NCI-H1105 (cell line): ENCODE data around the gene DISC1.
"Not testable (repeated sequence)": the region's sequence is repeated elsewhere in the genome, so short reads cannot be mapped to it uniquely, and the experiment has no call there.

ENCODE experiments used
- DNase-seq: peaks from one replicate; lab custom pipeline; 2025; lab: John Stamatoyannopoulos, UW

DISC1 gene

DNA sequence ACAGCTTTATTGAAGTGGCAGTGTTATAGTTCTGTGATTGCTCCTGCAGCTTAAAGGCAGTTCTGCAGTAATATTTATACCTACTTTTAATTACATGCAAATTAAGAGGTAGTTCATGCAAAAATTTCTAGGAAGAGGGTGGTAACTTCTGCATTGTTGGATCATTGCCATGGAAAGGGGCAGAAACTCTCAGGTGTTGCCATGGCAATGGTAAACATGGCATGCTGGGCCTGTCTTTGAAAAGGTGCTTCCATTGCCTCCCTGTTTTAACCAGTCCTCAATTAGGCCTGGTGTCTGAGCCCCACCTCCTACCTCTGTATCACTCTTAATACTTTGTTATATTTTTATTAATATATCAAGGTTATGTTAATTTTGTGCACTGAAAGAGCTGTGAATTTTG lies 104.7 kb downstream of the DISC1 start:
- no peak for DNase-seq

DNA sequence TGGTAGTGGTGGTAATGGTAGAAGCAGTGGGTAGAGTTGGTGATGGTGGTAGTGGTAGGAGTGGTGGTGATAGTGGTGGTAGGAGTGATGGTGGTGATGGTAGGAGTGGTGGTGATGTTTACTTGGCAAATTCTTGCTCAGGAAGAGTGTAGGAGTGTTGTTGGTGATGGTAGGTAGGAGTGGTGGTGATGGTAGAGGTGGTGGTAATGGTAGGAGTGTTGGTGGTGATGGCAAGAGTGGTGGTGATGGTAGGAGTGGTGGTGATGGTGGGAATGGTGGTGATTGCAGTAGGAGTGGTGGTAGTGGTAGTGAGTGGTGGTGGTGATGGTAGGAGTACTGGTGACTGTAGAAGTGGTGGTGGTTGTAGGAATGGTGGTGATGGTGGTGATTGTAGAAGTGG lies 106.5 kb downstream of the DISC1 start:
- no peak for DNase-seq

DNA sequence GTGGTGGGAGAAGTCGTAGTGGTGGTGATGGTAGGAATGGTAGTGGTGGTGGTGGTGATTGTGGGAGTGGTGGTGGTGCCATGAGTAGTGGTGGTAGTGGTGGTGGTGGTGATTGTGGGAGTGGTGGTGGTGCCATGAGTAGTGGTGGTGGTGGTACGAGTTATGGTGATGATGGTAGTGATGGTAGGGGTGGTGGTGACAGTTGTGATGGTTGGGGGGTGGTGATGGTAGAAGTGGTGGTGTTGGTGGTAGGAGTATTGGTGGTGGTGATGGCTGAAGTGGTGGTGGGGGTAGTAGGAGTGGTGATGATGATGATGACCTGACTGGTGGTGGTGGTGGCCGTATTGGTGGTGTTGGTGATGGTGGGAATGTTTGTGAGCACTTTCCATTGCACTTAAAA lies 107.1 kb downstream of the DISC1 start:
- no peak for DNase-seq

DNA sequence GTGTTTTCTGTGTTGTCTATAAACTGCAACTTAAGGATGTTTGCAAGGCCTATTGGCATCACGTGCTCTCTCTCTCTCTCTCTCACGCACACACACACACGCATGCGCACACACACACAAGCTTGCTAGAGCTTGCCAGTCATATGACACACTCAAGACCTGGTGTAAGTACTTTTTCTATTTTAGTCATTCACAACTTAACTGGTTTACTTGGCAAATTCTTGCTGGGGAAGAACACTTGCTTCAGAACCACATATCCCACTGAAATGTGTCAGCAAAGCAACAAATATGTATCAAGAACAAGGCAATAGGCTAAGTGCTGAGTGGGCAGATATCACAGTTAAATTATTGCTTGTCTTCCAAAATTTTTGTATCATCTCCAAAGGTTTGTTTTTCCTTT lies 107.8 kb downstream of the DISC1 start:
- no peak for DNase-seq

DNA sequence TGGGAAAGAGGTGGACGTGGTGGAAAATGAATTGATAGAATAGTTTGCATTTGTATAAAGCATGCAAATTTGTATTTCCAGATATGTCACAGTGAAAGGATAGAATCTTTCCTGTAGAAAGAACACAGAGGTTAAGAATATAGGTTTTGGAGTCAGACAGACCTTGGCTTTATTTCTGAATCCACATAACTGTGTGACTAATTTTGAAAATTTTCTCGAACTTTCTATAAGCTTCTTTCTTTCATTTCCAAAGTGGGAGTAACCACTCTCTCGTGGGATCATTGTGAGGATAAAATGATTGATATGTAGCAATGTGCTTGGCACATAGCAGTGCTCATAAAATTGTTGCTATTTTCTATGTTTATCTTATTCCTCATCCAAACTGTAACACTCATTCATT lies 108.8 kb downstream of the DISC1 start:
- no peak for DNase-seq

DNA sequence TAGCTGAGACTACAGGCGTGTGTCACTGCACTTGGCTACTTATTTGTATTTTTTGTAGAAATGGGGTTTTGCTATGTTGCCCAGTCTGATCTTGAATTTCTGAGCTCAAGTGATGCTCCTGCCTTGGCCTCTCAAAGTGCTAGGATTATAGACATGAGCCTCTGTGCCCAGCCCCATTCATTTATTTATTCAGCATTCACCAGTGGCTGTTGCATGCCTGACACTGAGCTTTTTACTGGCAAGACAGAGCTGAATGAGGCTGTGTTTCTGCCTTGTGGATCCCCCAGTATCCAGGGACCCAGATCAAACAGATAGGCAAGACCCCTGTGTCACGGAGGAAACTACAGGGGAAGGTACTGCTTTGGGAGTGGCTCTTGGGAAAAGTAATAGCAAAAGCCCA lies 109.4 kb downstream of the DISC1 start:
- no peak for DNase-seq

DNA sequence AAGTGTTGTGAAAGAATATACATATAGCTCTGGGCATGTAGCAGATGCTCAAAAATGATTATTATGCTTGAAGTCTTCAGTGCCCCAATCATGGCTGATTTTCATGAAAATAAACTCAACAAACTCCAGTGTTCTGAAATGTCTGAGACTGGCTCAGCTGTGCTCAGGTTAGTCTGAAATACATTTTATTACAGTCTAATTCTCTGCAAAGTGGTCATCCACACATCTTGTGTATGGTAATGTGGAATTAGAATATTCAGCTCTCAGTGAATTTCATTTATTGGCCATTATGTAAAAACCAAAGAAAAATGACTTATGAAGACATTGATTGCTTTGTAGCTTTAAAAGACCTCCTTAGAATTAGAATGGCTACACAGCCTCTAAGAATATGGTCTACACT lies 109.9 kb downstream of the DISC1 start:
- DNase-seq: no peak

DNA sequence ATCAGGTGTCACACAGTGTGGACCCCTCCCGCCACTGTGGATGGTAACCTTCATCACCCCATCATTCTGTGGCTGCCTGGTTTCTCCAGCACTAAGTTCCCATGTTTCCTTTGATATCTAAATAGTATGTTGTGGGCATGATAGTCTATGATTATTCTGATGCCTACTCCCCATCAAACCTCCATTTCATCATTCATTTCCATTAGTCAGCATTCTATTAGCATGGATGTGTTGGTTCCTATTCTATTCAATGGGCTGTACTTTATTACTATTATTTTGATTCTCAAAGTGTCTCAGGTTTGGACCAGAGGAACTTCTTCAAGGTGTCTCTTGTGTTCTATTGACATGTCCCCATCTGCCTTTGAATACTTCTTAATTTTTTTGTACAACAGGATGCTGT lies 112.0 kb downstream of the DISC1 start:
- no peak for DNase-seq

DNA sequence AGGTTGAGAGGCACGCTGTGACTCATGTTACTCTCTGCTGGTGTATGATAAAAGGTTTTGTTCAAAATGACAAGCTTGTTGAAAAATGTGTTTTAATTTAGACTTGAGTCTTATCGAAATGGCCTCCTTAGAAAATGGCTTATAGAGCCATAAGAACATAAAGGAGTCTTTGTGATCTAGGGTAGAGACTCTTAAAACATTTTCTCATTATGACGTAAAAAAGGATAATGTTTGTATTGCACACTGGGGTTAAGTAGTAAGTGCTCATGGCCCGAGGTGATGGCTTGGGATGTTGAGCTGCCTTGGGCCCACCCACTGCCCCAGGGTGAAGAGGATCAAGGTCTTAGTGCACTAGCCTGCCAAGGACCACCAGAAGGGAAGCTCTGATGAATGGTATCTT lies 117.4 kb downstream of the DISC1 start:
- DNase-seq: no peak

DNA sequence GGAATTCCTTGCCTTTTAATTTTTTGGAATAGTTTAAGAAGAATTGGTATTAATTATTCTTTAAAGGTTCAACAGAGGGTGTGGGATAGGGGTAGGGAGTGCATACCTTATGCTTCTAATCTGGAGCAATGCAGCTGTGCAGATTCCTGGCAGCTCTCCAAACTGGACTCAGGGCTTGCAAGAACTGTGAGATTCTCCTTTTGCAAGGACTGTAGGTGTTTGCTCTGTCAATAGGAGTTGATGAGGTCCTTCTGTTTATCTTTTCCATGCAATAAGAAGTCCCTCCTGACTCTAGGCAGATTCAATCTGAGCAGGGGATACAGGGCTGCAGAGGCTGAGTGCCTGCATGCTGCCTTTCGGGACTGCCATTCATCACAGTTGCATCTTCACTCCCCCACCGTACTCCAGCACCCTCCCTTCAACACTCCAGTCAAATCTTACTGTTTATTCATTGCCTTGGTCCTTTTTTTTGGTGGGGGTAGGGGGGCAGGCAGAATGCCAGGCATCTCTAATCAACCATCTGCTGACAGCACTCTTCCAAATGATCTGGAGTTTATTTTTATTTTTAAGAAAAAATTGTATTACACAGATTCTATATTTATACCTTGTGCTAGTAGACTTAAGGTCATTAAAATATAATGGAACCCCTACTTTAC lies 122.3 kb downstream of the DISC1 start:
- DNase-seq: no peak

DNA sequence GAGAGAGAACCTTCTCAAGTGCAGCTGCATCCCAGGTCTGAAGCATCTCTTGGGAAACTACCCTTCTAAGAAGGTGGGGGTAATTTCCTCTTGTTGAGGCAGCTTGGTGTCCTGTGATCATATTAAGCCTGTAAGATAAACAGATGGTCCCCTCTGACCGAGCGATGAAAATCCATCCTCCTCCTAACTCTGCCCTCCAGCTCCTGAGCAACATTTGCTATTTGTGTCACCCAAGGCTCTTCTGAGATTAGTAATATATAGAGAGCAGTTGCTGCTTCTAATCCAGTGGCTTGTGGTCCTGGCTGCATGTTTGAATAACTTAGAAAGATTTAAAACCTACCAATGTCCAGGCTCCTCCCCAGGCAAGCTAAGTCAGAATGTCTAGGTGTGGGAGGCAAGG lies 123.7 kb downstream of the DISC1 start:
- DNase-seq: no peak

DNA sequence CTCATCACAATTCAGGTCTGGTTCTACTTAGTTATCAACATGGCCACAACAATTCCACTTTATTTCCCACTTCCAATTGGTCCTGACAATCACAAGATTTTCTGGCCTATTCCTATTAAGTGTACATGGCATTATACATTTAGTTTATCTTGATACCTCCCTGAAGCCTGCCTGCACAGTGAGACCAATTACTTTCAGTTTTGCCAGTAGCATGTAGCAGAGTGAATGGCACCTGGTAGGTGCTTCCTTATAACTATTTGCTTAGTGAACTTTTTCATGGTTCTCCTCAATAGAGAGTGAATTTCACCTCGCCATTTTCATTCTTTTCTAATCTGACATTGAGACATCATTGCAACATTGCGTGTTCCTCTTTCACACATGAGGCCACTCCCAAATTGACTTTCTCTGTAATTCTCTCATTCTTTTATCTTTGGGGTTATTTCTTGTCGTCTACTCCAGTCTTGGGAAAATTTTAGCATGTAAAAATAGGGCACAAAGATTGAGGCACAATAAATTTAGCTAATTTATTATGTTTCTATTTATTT lies 124.3 kb downstream of the DISC1 start:
- no peak for DNase-seq

DNA sequence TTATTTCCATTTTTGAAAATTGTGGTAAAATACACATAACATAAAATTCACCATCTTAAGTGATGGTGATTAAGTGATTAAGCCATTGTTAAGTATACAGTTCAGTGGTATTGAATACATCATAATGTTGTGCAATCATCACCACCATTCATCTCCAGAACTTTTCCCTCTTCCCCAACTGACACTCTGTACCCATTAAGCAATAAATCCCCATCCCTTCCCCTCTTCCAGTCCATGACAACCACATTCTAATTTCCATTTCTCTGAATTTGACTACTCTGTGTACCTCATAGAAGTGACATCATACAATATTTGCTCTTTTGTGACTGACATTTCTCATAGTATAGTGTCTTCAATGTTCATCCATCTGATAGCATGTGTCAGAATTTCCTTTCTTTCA lies 124.8 kb downstream of the DISC1 start:
- DNase-seq: no peak

DNA sequence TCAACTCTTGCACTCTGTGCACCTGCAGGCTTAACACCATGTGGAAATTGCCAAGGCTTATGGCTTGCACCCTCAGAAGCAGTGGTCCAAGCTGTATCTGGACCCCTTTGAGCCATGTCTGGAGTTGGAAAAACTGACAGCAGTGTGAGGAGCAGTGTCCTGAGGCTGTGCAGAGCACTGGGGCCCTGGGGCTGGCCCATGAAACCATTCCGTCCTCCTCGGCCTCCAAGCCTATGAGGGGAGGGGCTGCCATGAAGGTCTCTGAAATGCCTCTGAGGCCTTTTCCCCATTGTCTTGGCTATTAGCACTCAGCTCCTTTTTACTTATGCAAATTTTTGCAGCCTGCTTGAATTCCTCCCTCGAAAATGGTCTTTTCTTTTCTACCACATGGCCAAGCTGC lies 126.7 kb downstream of the DISC1 start:
- DNase-seq: no peak

DNA sequence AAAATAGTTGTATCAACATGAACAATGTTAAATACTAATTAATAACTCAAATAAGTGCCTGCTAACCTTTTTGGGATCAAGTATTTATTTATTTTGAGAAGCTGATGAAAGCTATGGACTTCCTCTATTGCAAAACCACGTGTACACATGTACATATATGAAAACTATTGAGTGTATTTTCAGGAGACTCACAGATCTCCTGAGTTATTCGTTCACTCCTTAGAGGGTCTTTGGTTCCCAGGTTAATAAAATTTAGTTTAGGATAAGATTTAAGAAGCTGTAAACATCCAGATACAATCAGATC lies 130.5 kb downstream of the DISC1 start:
- no peak for DNase-seq

DNA sequence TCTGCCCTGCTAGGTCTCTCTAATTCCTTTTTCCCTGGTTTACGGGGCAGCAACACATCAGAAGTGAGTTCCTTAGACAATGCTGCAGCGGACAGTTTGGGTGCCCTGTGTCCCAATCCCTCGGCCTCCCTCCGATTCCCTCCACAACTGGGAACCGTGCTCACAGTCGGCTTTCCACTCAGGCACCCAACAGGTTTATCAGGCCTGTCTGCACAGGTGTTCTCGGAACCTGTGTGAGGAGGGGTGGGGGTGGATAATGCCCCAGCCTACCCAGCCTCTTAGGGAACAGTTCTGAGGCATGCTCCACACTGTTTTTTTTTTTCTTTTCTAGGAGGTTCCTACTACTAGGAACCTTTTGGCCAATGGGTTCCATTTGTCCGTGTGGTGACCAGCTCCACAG lies 131.2 kb downstream of the DISC1 start:
- DNase-seq: no peak

DNA sequence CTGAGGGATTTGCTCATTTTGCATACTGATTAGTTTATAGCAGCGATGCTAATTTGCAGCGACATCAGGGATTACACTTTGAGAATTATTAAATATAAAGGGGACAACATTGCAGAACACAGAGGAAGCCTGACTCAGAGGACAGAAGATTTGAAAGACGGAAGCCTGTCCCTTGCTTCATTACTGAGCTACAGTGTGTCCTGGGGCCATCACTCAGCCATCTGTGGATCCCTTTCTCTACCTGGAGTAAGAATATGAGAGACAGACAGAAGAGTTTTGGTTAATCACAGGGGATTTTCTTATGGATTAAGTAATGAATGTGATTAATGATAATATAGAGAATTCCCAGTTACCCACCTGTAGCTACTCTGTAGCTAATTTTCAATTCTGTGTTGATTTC lies 134.7 kb downstream of the DISC1 start:
- DNase-seq: no peak

DNA sequence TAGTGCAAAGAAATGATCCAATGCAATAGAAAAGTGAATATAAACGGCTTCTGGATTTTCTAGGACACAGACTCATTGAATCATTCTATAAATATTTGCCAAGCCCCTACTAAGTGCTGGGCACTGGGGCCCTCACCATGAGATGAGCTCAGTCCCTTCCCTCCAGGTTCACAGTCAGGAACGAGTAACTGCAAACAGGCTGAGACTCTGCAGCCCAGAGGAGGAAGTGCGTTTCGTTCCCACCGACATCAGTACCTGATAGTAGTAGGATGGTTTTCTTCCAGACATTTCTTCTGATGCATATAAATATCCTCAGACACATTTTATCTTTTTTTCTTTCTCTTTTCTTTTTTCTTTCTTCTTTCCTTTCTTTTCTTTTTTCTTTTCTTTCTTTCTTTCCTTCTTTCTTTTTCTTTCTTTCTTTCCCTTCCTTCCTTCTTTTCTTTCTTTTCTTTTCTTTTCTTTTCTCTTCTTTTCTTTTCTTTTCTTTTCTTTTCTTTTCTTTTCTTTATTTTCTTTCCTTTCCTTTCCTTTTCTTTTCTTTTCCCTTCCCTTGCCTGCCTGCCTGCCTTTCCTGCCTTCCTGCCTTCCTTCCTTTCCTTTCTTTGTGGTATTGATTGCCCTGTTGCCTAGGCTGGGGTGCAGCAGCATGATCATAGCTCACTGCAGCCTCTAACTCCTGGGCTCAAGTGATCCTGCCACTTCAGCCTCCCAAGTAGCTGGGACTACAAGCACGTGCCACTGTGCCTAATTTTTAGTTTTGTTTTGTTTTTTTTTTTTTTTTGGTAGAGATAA lies 135.4 kb downstream of the DISC1 start:
- no peak for DNase-seq

DNA sequence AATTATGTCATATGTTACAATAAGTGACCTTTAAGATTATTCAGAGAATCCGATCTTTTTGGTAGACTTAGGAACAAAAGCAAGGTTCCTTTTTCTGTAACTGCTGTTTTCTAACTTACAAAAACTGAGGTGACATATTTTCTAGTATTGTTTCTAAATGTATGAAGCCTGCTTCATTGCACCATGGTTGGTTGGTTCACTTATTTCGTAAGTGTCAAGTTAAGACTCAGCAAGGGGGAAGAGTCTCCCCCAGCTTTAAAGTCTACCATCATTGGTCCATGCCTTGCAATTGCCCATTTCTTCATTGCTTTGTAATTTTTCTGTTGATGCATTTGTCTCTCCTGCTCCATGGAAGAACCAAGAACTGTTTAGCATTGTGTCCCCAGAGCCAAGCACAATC lies 136.9 kb downstream of the DISC1 start:
- DNase-seq: no peak

DNA sequence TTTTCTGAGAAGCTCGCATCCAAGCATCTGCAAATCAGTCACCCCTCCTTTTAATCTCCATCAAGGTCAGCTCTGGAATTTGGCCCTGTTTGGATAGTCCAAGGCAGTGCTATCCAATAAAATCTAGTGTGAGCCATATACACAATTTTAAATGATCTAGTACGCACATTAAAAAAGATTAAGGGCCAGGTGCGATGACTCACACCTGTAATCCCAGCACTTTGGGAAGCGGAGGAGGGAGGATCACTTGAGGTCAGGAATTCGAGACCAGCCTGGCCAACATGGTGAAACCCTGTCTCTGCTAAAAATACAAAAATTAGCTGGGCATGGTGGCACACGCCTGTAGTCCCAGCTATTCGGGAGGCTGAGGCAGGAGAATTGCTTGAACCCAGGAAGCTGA lies 139.2 kb downstream of the DISC1 start:
- not testable (repeated sequence) for DNase-seq

DNA sequence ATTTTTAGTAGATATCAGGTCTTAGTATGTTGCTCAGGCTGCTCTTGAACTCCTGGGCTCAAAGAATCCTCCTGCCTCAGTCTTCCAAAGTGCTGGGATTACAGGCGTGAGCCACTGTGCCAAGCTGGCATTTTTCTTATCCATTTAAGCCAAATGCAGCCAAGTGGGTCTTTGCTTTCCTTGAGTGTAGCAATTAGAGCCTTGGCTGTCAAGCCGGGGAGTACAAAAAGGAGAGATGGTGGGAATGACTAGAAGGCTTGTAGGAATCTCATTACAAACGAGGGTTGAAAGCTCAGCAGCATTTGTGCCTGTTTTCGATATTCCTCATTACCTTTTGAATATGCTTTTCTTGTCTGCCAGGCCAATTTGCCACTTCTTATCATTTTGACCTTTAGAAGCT lies 140.9 kb downstream of the DISC1 start:
- no peak for DNase-seq

DNA sequence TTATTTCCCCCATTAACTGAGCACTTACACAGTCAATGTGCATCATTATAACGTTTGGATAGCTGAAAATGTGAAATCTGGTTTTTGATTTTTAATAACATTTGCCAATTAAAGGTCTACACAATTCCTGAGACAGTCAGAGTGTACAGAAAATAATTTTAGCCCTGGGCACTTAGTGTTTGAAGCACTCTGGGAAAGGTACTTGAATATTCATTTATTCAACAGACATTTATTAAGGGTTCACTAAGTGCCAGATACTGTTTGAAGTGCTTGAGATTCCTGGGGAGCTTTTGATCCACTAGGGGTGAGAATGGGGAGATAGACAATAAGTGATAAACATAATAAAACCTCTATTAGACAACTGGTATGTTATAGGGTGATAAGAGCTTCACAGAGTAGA lies 141.8 kb downstream of the DISC1 start:
- DNase-seq: no peak

DNA sequence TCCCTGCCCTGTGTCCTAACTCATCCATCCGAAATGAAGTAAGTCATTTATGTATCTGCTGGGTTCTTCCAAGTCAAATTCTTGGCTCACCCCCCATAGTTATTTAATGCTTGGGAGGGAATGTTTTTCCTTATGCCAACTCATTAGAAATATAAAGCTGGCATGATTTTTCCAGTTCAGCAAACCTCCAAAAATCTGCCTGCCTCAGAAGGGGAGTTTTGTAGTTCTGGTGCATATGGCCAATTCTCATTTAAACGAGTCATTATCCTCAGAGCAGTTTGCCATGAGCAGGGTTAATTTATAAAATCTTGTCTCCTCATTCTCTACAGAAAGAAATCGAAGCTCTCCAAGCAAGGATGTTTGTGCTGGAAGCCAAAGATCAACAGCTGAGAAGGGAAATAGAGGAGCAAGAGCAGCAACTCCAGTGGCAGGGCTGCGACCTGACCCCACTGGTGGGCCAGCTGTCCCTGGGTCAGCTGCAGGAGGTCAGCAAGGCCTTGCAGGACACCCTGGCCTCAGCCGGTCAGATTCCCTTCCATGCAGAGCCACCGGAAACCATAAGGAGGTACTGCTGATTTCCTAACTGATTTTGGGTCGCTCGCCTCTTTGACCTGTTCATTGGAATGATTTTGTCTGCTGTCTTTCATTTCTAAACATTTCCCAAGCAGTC lies 144.1 kb downstream of the DISC1 start:
- no peak for DNase-seq
